Measurements from ENCODE around the gene BCAN. TPM values are rescaled to one million over a fixed set of nuclear protein-coding genes. Genes with fewer than 3 reads are reported as not detected.
A peak's percentile ranks its signal among the peaks of the same experiment; 100 is the strongest.

Gene BCAN
- total RNA-seq, 6 donors from 2014 or later = 0.11 to 0.13 TPM; not detected in 4

DNA sequence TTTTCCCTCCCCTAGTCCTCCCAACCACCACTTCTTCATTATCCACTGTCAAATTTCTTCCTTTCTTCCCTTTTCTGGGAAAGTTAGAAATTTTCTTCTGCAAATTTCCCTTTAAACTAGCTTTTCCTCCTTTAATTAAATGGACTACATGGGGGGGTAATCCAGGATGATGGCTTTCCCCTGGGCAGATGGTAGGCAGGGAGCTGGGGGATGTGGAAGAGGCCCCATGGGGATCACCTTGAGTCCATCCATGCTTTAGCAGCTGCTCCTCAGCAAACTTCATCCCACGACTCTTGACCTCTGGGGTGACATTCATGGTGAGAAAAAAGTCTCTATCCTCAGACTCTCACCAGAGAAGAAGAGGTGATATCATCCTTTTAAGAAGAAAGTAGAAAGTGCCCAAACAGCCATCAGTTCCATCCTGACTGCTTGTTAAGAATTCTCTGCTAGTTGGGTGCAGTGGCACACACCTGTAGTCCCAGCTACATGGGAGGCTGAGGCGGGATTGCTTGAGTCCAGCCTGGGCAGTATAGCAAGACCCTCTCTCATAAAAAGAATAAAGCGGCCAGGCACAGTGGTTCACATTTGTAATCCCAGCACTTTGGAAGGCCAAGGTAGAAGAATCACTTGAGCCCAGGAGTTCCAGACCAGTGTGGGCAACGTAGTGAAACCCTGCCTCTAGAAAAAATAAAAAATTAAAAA, 43.0 kb upstream of the BCAN start:
- ATAC-seq (ENCODE audit: low FRiP score in 2 of 2) = no peak
- 97% methylated on average over 4 of the region's 4 CpGs for WGBS, 2 donors

DNA sequence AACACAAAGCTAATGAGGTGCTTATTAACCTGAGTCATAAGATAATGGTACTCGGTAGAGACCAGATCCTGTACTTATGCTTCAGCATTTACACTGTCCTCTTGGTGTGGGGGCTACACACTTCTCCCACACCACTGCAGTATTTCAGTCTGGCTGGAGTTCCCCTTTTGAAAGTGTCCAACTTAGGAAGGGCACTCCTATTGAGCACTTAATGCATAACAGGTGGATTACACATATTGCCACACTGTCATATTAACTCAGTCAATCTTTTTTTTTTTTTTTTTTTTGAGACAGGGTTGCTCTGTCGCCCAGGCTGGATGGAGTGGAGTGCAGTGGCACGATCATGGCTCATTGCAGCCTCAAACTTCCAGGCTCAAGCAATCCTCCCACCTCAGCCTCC, 42.1 kb upstream of the BCAN start:
- peaks cover 0 to 37% (median 19%) of the 10 kb centered on the region in 4 donors for H3K36me3 ChIP-seq
- DNase-seq (no peak), ATAC-seq (ENCODE audit: low FRiP score in 2 of 2) (no peak)
- WGBS, 2 donors = 35 to 59% methylated on average over 3 of the region's 3 CpGs
- peaks cover 13 to 24% (median 22%) of the 10 kb centered on the region in 4 donors for H3K4me1 ChIP-seq
- no peaks in the 10 kb centered on the region for H3K27me3 ChIP-seq
- TF ChIP-seq, protein P1, sequence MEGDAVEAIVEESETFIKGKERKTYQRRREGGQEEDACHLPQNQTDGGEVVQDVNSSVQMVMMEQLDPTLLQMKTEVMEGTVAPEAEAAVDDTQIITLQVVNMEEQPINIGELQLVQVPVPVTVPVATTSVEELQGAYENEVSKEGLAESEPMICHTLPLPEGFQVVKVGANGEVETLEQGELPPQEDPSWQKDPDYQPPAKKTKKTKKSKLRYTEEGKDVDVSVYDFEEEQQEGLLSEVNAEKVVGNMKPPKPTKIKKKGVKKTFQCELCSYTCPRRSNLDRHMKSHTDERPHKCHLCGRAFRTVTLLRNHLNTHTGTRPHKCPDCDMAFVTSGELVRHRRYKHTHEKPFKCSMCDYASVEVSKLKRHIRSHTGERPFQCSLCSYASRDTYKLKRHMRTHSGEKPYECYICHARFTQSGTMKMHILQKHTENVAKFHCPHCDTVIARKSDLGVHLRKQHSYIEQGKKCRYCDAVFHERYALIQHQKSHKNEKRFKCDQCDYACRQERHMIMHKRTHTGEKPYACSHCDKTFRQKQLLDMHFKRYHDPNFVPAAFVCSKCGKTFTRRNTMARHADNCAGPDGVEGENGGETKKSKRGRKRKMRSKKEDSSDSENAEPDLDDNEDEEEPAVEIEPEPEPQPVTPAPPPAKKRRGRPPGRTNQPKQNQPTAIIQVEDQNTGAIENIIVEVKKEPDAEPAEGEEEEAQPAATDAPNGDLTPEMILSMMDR (IDR thresholded peaks at IDR 0.05) = peak in 3 of 6 experiments; percentile 14 to 23 (median 15)
- TF ChIP-seq POLR2A (IDR thresholded peaks at IDR 0.05) = no peak
- H3K27ac ChIP-seq = no peak overlapping the region
- H3K9me3 ChIP-seq = no peaks in the 10 kb centered on the region
- H3K4me3 ChIP-seq = peak overlapping the region in 1 of 4 donors; percentile 66

More for the DNA sequence above, 43.0 kb upstream of the BCAN start:
- Histone ChIP-seq H3K36me3 (peaks cover 0 to 46% (median 22%) of the 10 kb centered on the region in 4 donors), H3K27ac (no peak overlapping the region), H3K4me1 (peaks cover 13 to 24% (median 22%) of the 10 kb centered on the region in 4 donors), H3K4me3 (no peak overlapping the region), H3K27me3 (no peaks in the 10 kb centered on the region), H3K9me3 (no peaks in the 10 kb centered on the region)
- no peak for DNase-seq
- TF ChIP-seq, protein P1 (IDR thresholded peaks at IDR 0.05) = no peak
- no peak for TF ChIP-seq POLR2AphosphoS5 (IDR thresholded peaks at IDR 0.05)
- no peak for TF ChIP-seq POLR2A (IDR thresholded peaks at IDR 0.05)
- no peak for TF ChIP-seq EP300 (IDR thresholded peaks at IDR 0.05)

DNA sequence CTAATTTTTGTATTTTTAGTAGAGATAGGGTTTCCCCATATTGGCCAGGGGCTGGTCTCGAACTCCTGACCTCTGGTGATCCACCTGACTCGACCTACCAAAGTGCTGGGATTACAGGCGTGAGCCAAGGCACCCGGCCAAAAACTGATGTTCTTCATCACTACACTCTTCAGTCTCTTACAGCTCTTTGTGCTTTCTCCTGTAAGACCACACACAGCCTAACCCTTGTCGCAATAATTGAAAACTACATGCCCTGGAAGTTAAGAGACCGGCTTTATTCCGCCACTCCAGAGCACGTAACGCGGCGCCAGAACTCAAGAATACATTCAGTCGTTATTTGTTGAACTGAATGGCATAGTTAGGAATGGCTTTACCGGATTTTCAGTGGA, 41.2 kb upstream of the BCAN start:
- no peak for DNase-seq
- peak in 1 of 2 donors; percentile 14 for ATAC-seq (ENCODE audit: low FRiP score in 2 of 2)
- Histone ChIP-seq H3K4me1 (peaks cover 13 to 24% (median 22%) of the 10 kb centered on the region in 4 donors), H3K9me3 (no peaks in the 10 kb centered on the region), H3K36me3 (peaks cover 0 to 27% (median 15%) of the 10 kb centered on the region in 4 donors), H3K27ac (peak overlapping the region; percentile 51 to 73 (median 64)), H3K4me3 (peak overlapping the region; percentile 56 to 82 (median 68)), H3K27me3 (no peaks in the 10 kb centered on the region)
- TF ChIP-seq POLR2AphosphoS5 (IDR thresholded peaks at IDR 0.05) (no peak), POLR2A (IDR thresholded peaks at IDR 0.05) (no peak), EP300 (IDR thresholded peaks at IDR 0.05) (no peak)
- TF ChIP-seq, protein P1 (IDR thresholded peaks at IDR 0.05) = no peak
- WGBS, 2 donors = 6 to 9% methylated on average over 13 of the region's 13 CpGs

DNA sequence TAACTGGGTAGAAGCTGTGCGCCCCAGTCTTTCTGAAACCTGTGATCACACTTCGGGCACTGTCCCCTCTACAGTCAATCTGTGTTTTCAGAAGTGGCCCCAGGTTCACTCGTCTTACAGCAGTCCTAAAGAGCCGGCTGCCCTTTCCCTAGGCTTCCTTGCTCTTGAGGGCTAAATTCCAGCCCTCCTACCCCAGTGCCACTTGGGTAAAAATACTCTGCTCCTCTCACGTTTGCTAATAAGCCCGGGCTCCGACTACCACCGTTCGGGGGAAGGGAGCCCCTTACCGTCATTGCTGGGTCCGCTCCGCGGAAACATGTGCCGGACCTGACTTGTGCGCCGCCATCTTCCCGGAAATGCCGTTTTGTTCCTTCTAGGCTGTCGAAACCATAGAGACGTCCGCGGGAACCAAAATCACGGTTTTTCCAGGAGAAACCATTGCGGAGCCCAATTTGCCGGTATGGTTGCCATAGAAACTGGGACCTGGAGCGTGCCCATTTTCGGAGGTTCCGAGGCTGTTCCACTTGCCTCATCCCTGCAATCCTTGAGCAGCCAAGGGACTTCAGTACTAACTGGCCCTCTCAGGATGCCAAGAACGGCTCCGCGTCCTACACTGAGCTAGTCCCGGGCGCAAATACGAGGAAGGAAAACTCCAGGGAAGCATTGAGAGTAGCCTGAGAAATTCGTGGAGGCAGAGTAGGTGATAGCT, 40.6 kb upstream of the BCAN start, which contains the start of gene GPATCH4:
Gene GPATCH4, minus strand, starts transcription at position 358 of the 709 bp plus-strand sequence.
- H3K27ac ChIP-seq = peak within 1 kb of the TSS; percentile 51 to 73 (median 64)
- DNase-seq = peak in 1 of 2 donors; percentile 82
- no peaks in the 10 kb centered on the region for H3K9me3 ChIP-seq
- TF ChIP-seq EP300 (IDR thresholded peaks at IDR 0.05) (no peak), POLR2A (IDR thresholded peaks at IDR 0.05) (peak in 2 of 4 donors; percentile 20 to 39), POLR2AphosphoS5 (IDR thresholded peaks at IDR 0.05) (peak in 1 of 2 donors; percentile 23)
- TF ChIP-seq, protein P1 (IDR thresholded peaks at IDR 0.05) = no peak
- H3K4me1 ChIP-seq = peaks cover 13 to 24% (median 22%) of the 10 kb centered on the region in 4 donors
- peak within 1 kb of the TSS; percentile 56 to 82 (median 68) for H3K4me3 ChIP-seq
- peaks cover 0 to 22% (median 11%) of the 10 kb centered on the region in 4 donors for H3K36me3 ChIP-seq
- WGBS, 2 donors = 0 to 1% methylated on average over 4 to 35 of the region's 35 CpGs
- ATAC-seq (ENCODE audit: low FRiP score in 2 of 2) = peak; percentile 86 to 94
- H3K27me3 ChIP-seq = no peaks in the 10 kb centered on the region
